B cell (primary cell): ENCODE data around the gene RYK. TPM values are rescaled to one million over a fixed set of nuclear protein-coding genes. Genes with fewer than 3 reads are reported as not detected.

Experiments used
- ATAC-seq: fragments of 200-7000 bp; cut with Tn5 transposase; one replicate; pipeline ENCODE4 v1.10.0; 2021; ENCODE audit warnings: low read depth, mild to moderate bottlenecking, moderate number of reproducible peaks, moderate library complexity
- CTCF ChIA-PET: fragments of 350-600 bp; sonication (Branson Sonifier 250); formaldehyde crosslinking; loops from one replicate; lab custom pipeline; 2021; ENCODE audit warnings: antibody characterized with exemption, inconsistent platforms; lab: Charles Lee
- POLR2A ChIA-PET: fragments of 350-600 bp; sonication (Branson Sonifier 250); formaldehyde crosslinking; loops from one replicate; lab custom pipeline; 2021; ENCODE audit warnings: antibody characterized with exemption; lab: Charles Lee
- DNase-seq: peaks from one replicate; pipeline ENCODE4 v3.0.0; 2013
- H2AFZ ChIP-seq: 2 replicates; pipeline ENCODE4 v1.6.1; 2012; ENCODE audit warnings: mild to moderate bottlenecking, low read depth, low read length; ENCODE audit not compliant: insufficient read depth, poor library complexity, severe bottlenecking
- H3K27ac ChIP-seq, 2 donors: 1 replicate in 1 of 2; 2 replicates in 1 of 2; pipeline ENCODE4 v1.5.1; 2012 to 2013; ENCODE audit warnings: low read length in 2 of 2, mild to moderate bottlenecking in 2 of 2, moderate library complexity in 1 of 2
- H3K27me3 ChIP-seq, 4 experiments: fragments of 200-600 bp in 1 of 4; sonication (generic) in 1 of 4; replicated peaks in 1 of 4; 1 replicate in 2 of 4; 2 replicates in 2 of 4; pipeline versions ENCODE4 v1.6.1 to v1.7.0; 2013 to 2016; ENCODE audit warnings: low read length in 3 of 4, mild to moderate bottlenecking in 2 of 4, mixed read lengths in 1 of 4, moderate library complexity in 1 of 4; ENCODE audit not compliant: insufficient read depth in 4 of 4, control insufficient read depth in 3 of 4; ENCODE audit errors: control extremely low read depth in 1 of 4
- H3K36me3 ChIP-seq, 2 experiments: replicated peaks in 1 of 2; 1 replicate in 1 of 2; 2 replicates in 1 of 2; pipeline versions ENCODE4 v1.6.1 to v1.7.1; 2013; ENCODE audit warnings: low read length in 1 of 2; ENCODE audit not compliant: insufficient read depth in 2 of 2, control insufficient read depth in 1 of 2; ENCODE audit errors: control extremely low read depth in 1 of 2, extremely low read depth in 1 of 2
- H3K4me1 ChIP-seq, 2 donors: fragments of 200-600 bp in 1 of 2; sonication (generic) in 1 of 2; 1 replicate in 1 of 2; 2 replicates in 1 of 2; pipeline versions ENCODE4 v1.5.1 to v1.6.1; 2013 to 2017; ENCODE audit warnings: low read length in 2 of 2; ENCODE audit not compliant: control insufficient read depth in 2 of 2, insufficient read depth in 2 of 2
- H3K4me2 ChIP-seq: replicated peaks from 2 replicates; pipeline ENCODE3; 2012; ENCODE audit warnings: mild to moderate bottlenecking, low read depth, low read length; ENCODE audit not compliant: poor library complexity, severe bottlenecking
- H3K4me3 ChIP-seq, 5 experiments: fragments of 200-600 bp in 1 of 5; sonication (generic) in 1 of 5; 1 replicate in 3 of 5; 2 replicates in 2 of 5; pipeline versions ENCODE4 v1.5.1 to v1.7.0; 2011 to 2016; ENCODE audit warnings: low read length in 4 of 5, mild to moderate bottlenecking in 4 of 5, low read depth in 2 of 5, control low read depth in 1 of 5, moderate library complexity in 1 of 5; ENCODE audit not compliant: insufficient read depth in 1 of 5; ENCODE audit errors: control extremely low read depth in 1 of 5, extremely low read depth in 1 of 5
- H3K79me2 ChIP-seq: fragments of 200-600 bp; sonication (generic); one replicate; pipeline ENCODE4 v1.6.0; 2016; ENCODE audit warnings: low read length; ENCODE audit not compliant: control insufficient read depth, insufficient read depth
- H3K9ac ChIP-seq: fragments of 200-600 bp; sonication (generic); 2 replicates; pipeline ENCODE4 v1.6.1; 2017; ENCODE audit warnings: mild to moderate bottlenecking, low read length, moderate library complexity
- H3K9me3 ChIP-seq, 3 donors: one replicate each; pipeline versions ENCODE4 v1.6.1 to v1.7.1; 2013; ENCODE audit warnings: low read length in 2 of 3; ENCODE audit not compliant: control insufficient read depth in 2 of 3, insufficient read depth in 1 of 3; ENCODE audit errors: control extremely low read depth in 1 of 3
- H4K20me1 ChIP-seq: 2 replicates; pipeline ENCODE4 v1.6.0; 2012; ENCODE audit warnings: mild to moderate bottlenecking, low read length; ENCODE audit not compliant: insufficient read depth, control insufficient read depth, poor library complexity, severe bottlenecking
- H3K27ac Mint-ChIP-seq: one replicate; pipeline ENCODE4 v1.8.0; 2021; ENCODE audit warnings: mixed read lengths
- H3K27me3 Mint-ChIP-seq: one replicate; pipeline ENCODE4 v1.8.0; 2021; ENCODE audit warnings: mixed read lengths
- H3K4me1 Mint-ChIP-seq: one replicate; pipeline ENCODE4 v1.8.0; 2021; ENCODE audit warnings: mixed read lengths
- H3K4me3 Mint-ChIP-seq: one replicate; pipeline ENCODE4 v1.8.0; 2021; ENCODE audit warnings: mixed read lengths
- H3K9me3 Mint-ChIP-seq: one replicate; pipeline ENCODE4 v1.8.0; 2022; ENCODE audit warnings: mixed read lengths; ENCODE audit not compliant: insufficient read depth
- EZH2 ChIP-seq: IDR thresholded peaks from 2 replicates; pipeline ENCODE4 v1.6.1; 2012; ENCODE audit warnings: borderline replicate concordance, low read depth, mild to moderate bottlenecking, moderate library complexity, low read length; ENCODE audit not compliant: insufficient read depth, poor library complexity, severe bottlenecking
- WGBS: methylation state at CpG from one replicate; pipeline ENCODE4 v1.1.5; 2013; ENCODE audit warnings: missing lambda C conversion rate; ENCODE audit not compliant: insufficient coverage; 5-methylcytosine and 5-hydroxymethylcytosine counted together
- intact Hi-C: fragments of 100-400 bp; cut with micrococcal nuclease; formaldehyde crosslinking; loops from one replicate; pipeline ENCODE4 v1.10.0; 2022
- polyA plus RNA-seq: library from polyadenylated mRNA; depleted of rRNA; stranded (reverse); fragments of >200 nt; gene quantifications from 2 replicates; pipeline ENCODE4 v1.2.3, GENCODE V29; 2012
- total RNA-seq, 2 donors: library from RNA; stranded (reverse); fragments of 120-200 nt in 1 of 2; gene quantifications; 1 replicate in 1 of 2; 2 replicates in 1 of 2; pipeline versions ENCODE4 v1.2.3 to v1.2.4, GENCODE V29; 2013 to 2022
- TF ChIP-seq, protein P1 (sequence below): fragments of 200-600 bp; IDR thresholded peaks from one replicate; pipeline ENCODE4 v1.8.0; 2022; ENCODE audit warnings: antibody characterized with exemption, mild to moderate bottlenecking

The RYK gene
- total and polyA plus RNA-seq, 2 donors (not counting 1 experiment from before 2014, with no cell fraction given), result 16.9 to 67.7 TPM

DNA sequence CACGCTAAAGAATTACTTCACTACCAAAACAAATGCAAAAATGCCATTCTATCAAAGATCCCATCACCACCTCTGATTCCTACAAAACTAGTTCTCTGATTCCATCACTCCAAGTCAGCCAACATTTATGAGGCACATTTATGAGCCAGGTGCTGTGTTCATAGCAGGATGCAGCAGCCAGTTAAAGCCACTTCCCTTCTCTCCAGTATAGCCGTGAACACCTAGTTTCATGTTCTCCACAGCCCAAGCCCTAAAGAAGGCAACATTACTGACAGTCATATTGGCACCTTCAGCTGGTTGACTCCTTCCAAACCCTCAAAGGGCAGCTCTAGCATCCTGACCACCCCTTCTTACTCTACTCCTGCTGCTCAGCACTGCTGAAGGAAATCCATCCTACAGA, 36.4 kb downstream of the RYK start:
- Histone ChIP-seq H3K4me2 (no peak overlapping the region), H3K27me3 (no peaks in the 10 kb centered on the region), H3K9ac (no peak overlapping the region), H3K36me3 (peaks cover 2 to 20% of the 10 kb centered on the region in 2 experiments), H3K79me2 (peaks cover 7% of the 10 kb centered on the region), H3K9me3 (no peaks in the 10 kb centered on the region), H3K27ac (no peak overlapping the region), H3K4me1 (no peaks in the 10 kb centered on the region), H4K20me1 (peaks cover 37% of the 10 kb centered on the region), H2AFZ (no peak overlapping the region), H3K4me3 (no peak overlapping the region)
- H3K9me3 Mint-ChIP-seq, result no peaks in the 10 kb centered on the region
- TF ChIP-seq, protein P1, sequence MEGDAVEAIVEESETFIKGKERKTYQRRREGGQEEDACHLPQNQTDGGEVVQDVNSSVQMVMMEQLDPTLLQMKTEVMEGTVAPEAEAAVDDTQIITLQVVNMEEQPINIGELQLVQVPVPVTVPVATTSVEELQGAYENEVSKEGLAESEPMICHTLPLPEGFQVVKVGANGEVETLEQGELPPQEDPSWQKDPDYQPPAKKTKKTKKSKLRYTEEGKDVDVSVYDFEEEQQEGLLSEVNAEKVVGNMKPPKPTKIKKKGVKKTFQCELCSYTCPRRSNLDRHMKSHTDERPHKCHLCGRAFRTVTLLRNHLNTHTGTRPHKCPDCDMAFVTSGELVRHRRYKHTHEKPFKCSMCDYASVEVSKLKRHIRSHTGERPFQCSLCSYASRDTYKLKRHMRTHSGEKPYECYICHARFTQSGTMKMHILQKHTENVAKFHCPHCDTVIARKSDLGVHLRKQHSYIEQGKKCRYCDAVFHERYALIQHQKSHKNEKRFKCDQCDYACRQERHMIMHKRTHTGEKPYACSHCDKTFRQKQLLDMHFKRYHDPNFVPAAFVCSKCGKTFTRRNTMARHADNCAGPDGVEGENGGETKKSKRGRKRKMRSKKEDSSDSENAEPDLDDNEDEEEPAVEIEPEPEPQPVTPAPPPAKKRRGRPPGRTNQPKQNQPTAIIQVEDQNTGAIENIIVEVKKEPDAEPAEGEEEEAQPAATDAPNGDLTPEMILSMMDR, result no peak
- no peak for TF ChIP-seq EZH2
- 72% methylated on average over 2 of the region's 2 CpGs for WGBS
- DNase-seq (no peak), ATAC-seq (no peak)
- H3K27me3 Mint-ChIP-seq, result no peaks in the 10 kb centered on the region
- H3K27ac Mint-ChIP-seq, result no peak overlapping the region
- H3K4me1 Mint-ChIP-seq, result peaks cover 15% of the 10 kb centered on the region
- CTCF ChIA-PET, result interaction anchor here (0.7 to 7.8 kb wide), 9 partner anchors 9 to 271 kb away, joined by 3 to 189 read pairs (median 35); partner anchors contain the start of genes ANAPC13 and CEP63
- intact Hi-C loops, result loop anchor here (5.0 kb wide), 3 partner anchors 143 to 278 kb away; no protein-coding TSS in a partner anchor
- POLR2A ChIA-PET, result interaction anchor here (0.5 kb wide), 1 partner anchor 635 kb away, joined by 4 read pairs; no protein-coding TSS in a partner anchor
- no peak overlapping the region for H3K4me3 Mint-ChIP-seq

DNA sequence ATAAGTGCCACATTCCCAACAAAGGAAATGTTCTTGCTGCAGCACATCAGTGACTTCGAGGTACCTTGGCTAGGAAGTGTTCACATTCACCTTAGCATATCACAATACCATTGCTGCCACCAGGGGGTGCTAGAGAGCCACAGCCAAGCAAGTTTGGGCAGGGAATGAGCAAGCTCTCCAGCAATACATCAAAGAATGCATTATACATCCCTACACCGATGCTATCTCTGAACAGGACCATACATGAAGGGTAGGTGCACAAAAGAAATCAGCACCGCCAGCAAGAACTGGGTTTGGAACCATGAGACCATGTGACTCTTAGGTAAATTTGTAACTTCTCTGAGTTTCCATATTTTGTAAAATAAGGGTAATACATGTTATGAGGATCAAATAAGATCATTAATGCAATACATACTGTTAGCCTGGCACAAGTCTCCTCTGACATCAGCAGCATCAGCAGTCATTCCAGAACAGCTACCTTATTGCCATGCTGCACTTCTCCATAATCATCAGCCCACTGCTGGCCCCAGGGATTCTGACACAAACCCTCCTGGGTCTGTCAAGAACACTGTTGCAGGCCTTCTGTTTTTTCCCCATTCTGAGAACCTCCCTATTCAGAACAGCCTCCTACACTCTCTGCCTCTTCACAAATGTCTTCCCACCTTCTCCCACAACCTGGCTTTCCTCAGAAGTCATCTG, 37.5 kb downstream of the RYK start:
- ChIA-PET POLR2A (no interaction called here), CTCF (interaction anchor here (0.6 to 7.8 kb wide), 38 partner anchors 9 to 1487 kb away, joined by 3 to 189 read pairs (median 4); partner anchors contain the start of genes ANAPC13, CEP63 and RYK)
- Histone ChIP-seq H3K9me3 (no peaks in the 10 kb centered on the region), H2AFZ (no peak overlapping the region), H3K9ac (no peak overlapping the region), H3K27me3 (no peaks in the 10 kb centered on the region), H3K79me2 (peaks cover 5% of the 10 kb centered on the region), H3K4me1 (no peaks in the 10 kb centered on the region), H3K36me3 (peaks cover 5 to 31% of the 10 kb centered on the region in 2 experiments), H4K20me1 (peaks cover 37% of the 10 kb centered on the region), H3K27ac (no peak overlapping the region), H3K4me2 (no peak overlapping the region), H3K4me3 (no peak overlapping the region)
- Mint-ChIP-seq H3K4me1 (peaks cover 15% of the 10 kb centered on the region), H3K4me3 (no peak overlapping the region), H3K27me3 (no peaks in the 10 kb centered on the region), H3K27ac (no peak overlapping the region), H3K9me3 (no peaks in the 10 kb centered on the region)
- 6% methylated on average over 2 of the region's 3 CpGs for WGBS
- ATAC-seq, result peak; percentile 86
- no peak for TF ChIP-seq EZH2
- TF ChIP-seq, protein P1, result peak; percentile 99
- intact Hi-C loops, result loop anchor here (1.0 to 5.0 kb wide), 8 partner anchors 11 to 279 kb away; partner anchors contain the start of gene RYK
- DNase-seq, result peak; percentile 81
